HEK293T (cell line): ENCODE results near the gene CTH.
"Not testable (repeated sequence)": the region's sequence is repeated elsewhere in the genome, so short reads cannot be mapped to it uniquely, and the experiment has no call there.

Source experiments
- ARNT ChIP-seq: fragments of 450-650 bp; IDR thresholded peaks from 2 replicates; pipeline ENCODE4 v1.6.1; 2017; ENCODE audit warnings: mild to moderate bottlenecking
- BHLHE40 ChIP-seq: fragments of 450-650 bp; IDR thresholded peaks from 2 replicates; pipeline ENCODE4 v1.6.1; 2016; ENCODE audit warnings: mild to moderate bottlenecking, moderate library complexity, borderline replicate concordance
- ELF4 ChIP-seq: fragments of 450-650 bp; IDR thresholded peaks from 2 replicates; pipeline ENCODE4 v1.6.1; 2017; ENCODE audit warnings: antibody characterized with exemption
- FOXA1 ChIP-seq: fragments of 450-650 bp; IDR thresholded peaks from 2 replicates; pipeline ENCODE4 v1.6.1; 2016; ENCODE audit warnings: mild to moderate bottlenecking
- FOXK2 ChIP-seq: fragments of 450-650 bp; IDR thresholded peaks from 2 replicates; pipeline ENCODE4 v1.6.1; 2016; ENCODE audit warnings: mild to moderate bottlenecking
- FOXM1 ChIP-seq: fragments of 450-650 bp; IDR thresholded peaks from 2 replicates; pipeline ENCODE4 v1.6.1; 2017; ENCODE audit warnings: mild to moderate bottlenecking, borderline replicate concordance
- HDGF ChIP-seq: fragments of 450-650 bp; IDR thresholded peaks from 2 replicates; pipeline ENCODE4 v1.6.1; 2017; ENCODE audit warnings: antibody characterized with exemption, borderline replicate concordance
- PKNOX1 ChIP-seq: fragments of 450-650 bp; IDR thresholded peaks from 2 replicates; pipeline ENCODE4 v1.6.1; 2016
- SP1 ChIP-seq: fragments of 450-650 bp; IDR thresholded peaks from 2 replicates; pipeline ENCODE4 v1.6.1; 2017
- SUZ12 ChIP-seq: fragments of 450-650 bp; IDR thresholded peaks from 2 replicates; pipeline ENCODE4 v1.6.1; 2016; ENCODE audit warnings: mild to moderate bottlenecking
- TARDBP ChIP-seq: fragments of 450-650 bp; IDR thresholded peaks from 2 replicates; pipeline ENCODE4 v1.6.1; 2016
- ZNF384 ChIP-seq: fragments of 450-650 bp; IDR thresholded peaks from 2 replicates; pipeline ENCODE4 v1.6.1; 2016

DNA sequence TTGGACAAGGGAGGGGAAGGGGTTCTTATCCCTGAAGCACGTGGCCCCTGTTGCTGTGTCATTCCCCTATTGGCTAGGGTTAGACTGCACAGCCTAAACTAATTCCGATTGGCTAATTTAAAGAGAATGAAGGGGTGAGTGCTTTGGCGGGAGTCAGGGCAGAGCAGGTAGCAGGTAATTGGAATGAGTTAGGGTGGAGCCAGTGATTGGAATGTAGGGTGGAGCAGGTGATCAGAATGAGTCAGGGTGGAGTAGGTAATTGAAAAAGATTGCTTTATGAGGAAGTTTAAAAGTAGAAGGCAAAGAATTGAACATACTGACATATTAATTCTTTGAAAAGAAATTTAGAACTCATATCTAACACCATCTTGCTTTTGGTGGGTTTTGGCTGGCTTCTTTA, 44.1 kb upstream of the CTH start:
- not testable (repeated sequence) for TF ChIP-seq SP1, TARDBP, FOXA1, SUZ12, ELF4, ARNT, FOXK2, BHLHE40, HDGF, PKNOX1, ZNF384, FOXM1
